K562 (cell line): ENCODE measurements around the gene ZNF516. TPM values are rescaled to one million over a fixed set of nuclear protein-coding genes. Genes with fewer than 3 reads are reported as not detected.

Experiments
- ATAC-seq: fragments of 200-7000 bp; cut with Tn5 transposase; 3 replicates; pipeline ENCODE4 v1.9.1; 2020; ENCODE audit warnings: moderate library complexity
- BruUV-seq: library from RNA; stranded (reverse); fragments of 400-500 nt; replicated peaks from 2 replicates; lab custom pipeline; 2021; lab: Mats Ljungman, UMichigan
- CTCF ChIA-PET: fragments of 300-600 bp; formaldehyde crosslinking; extraction: SDS; loops from one replicate; lab custom pipeline; 2021; ENCODE audit warnings: low intra/inter-chr PET ratio; lab: Yijun Ruan, JAX
- POLR2A ChIA-PET: fragments of 300-600, 350-650 bp; sonication (Branson Sonifier 250); formaldehyde crosslinking; extraction: SDS; loops from one replicate; lab custom pipeline; 2021; ENCODE audit warnings: antibody characterized with exemption, inconsistent platforms; lab: Yijun Ruan, JAX
- DNase-seq, 4 experiments: peaks; one replicate each; pipeline versions ENCODE4 v3.0.0 to v3.0.0-alpha.2; 2011 to 2018; ENCODE audit warnings: low spot score in 3 of 4, mixed read lengths in 3 of 4; ENCODE audit errors: extremely low read depth in 1 of 4
- FAIRE-seq: peaks from 2 replicates; lab custom pipeline; 2011; peaks lifted over from hg19 to GRCh38; lab: Jason Lieb, UNC
- H2AFZ ChIP-seq: 2 replicates; pipeline ENCODE4 v1.6.0; 2011; ENCODE audit warnings: low read depth, low read length, control low read depth, inconsistent platforms
- H3K27ac ChIP-seq: fragments of 200-600 bp; 3 replicates; pipeline ENCODE4 v1.8.0; 2011; ENCODE audit warnings: low read depth, mild to moderate bottlenecking, control low read depth, inconsistent platforms, low read length, moderate library complexity, mixed read lengths; ENCODE audit errors: extremely low read depth
- H3K27me3 ChIP-seq, 2 experiments: fragments of 300-600 bp in 1 of 2; 2 replicates in 1 of 2; 3 replicates in 1 of 2; pipeline versions ENCODE4 v1.6.0 to v1.8.0; 2011; ENCODE audit warnings: inconsistent platforms in 2 of 2, low read length in 2 of 2, mild to moderate bottlenecking in 1 of 2, mixed read lengths in 1 of 2, moderate library complexity in 1 of 2; ENCODE audit not compliant: control insufficient read depth in 2 of 2, insufficient read depth in 2 of 2
- H3K36me3 ChIP-seq: fragments of 300-600 bp; 3 replicates; pipeline ENCODE4 v1.8.0; 2011; ENCODE audit warnings: mild to moderate bottlenecking, low read length, inconsistent platforms; ENCODE audit not compliant: control insufficient read depth, insufficient read depth
- H3K4me1 ChIP-seq, 2 experiments: fragments of 200-600 bp in 1 of 2; replicated peaks in 1 of 2; 2 replicates in 1 of 2; 3 replicates in 1 of 2; pipeline versions ENCODE4 v1.5.1 to v1.8.0; 2011; ENCODE audit warnings: inconsistent platforms in 2 of 2, low read length in 2 of 2, mild to moderate bottlenecking in 1 of 2, mixed read lengths in 1 of 2, moderate library complexity in 1 of 2; ENCODE audit not compliant: control insufficient read depth in 2 of 2, insufficient read depth in 2 of 2
- H3K4me2 ChIP-seq: 2 replicates; pipeline ENCODE4 v1.6.1; 2011; ENCODE audit warnings: low read length, control low read depth, inconsistent platforms, mixed read lengths; ENCODE audit not compliant: insufficient read depth
- H3K4me3 ChIP-seq: fragments of 200-600 bp; sonication (generic), shearing (Covaris generic); 2 replicates; pipeline ENCODE4 v1.5.1; 2016; ENCODE audit warnings: control low read depth, inconsistent platforms
- H3K79me2 ChIP-seq: fragments of 200-600 bp; 3 replicates; pipeline ENCODE4 v1.8.0; 2011; ENCODE audit warnings: low read length, inconsistent platforms; ENCODE audit not compliant: control insufficient read depth, insufficient read depth
- H3K9ac ChIP-seq, 2 experiments: 2 replicates each; pipeline versions ENCODE4 v1.6.0 to v1.6.1; 2011; ENCODE audit warnings: low read depth in 2 of 2, low read length in 2 of 2, control low read depth in 1 of 2, inconsistent platforms in 1 of 2, mild to moderate bottlenecking in 1 of 2, mixed read lengths in 1 of 2; ENCODE audit not compliant: insufficient read depth in 1 of 2
- H3K9me1 ChIP-seq: one replicate; pipeline ENCODE4 v1.6.0; 2011; ENCODE audit warnings: inconsistent platforms, mild to moderate bottlenecking, low read length, moderate library complexity; ENCODE audit not compliant: control insufficient read depth, insufficient read depth
- H3K9me3 ChIP-seq: replicated peaks from 2 replicates; pipeline ENCODE4 v1.5.1; 2011; ENCODE audit warnings: low read depth, low read length, inconsistent platforms; ENCODE audit not compliant: control insufficient read depth, insufficient read depth
- H4K20me1 ChIP-seq: replicated peaks from 2 replicates; pipeline ENCODE4 v1.6.1; 2011; ENCODE audit warnings: low read length, inconsistent platforms, mixed read lengths; ENCODE audit not compliant: control insufficient read depth, insufficient read depth
- CBFA2T3 ChIP-seq: fragments of 450-650 bp; IDR thresholded peaks from 2 replicates; pipeline ENCODE4 v1.6.1; 2017
- CC2D1A ChIP-seq: fragments of 450-650 bp; IDR thresholded peaks from 2 replicates; pipeline ENCODE4 v1.6.1; 2017; ENCODE audit warnings: mild to moderate bottlenecking
- DPF2 ChIP-seq: fragments of 450-650 bp; IDR thresholded peaks from 2 replicates; pipeline ENCODE4 v1.6.1; 2016
- ETV1 ChIP-seq: fragments of 450-650 bp; conservative IDR thresholded peaks from 2 replicates; pipeline ENCODE4 v1.6.1; 2016; ENCODE audit warnings: missing genetic modification characterization, control low read depth, low read depth, missing compliant biosample characterization
- HDAC2 ChIP-seq: fragments of 450-650 bp; IDR thresholded peaks from 2 replicates; pipeline ENCODE4 v1.6.1; 2016; ENCODE audit warnings: mild to moderate bottlenecking
- NELFE ChIP-seq: IDR thresholded peaks from 2 replicates; pipeline ENCODE4 v1.6.1; 2011; ENCODE audit warnings: mild to moderate bottlenecking; ENCODE audit not compliant: insufficient read depth, insufficient read length
- NFE2 ChIP-seq: IDR thresholded peaks from 2 replicates; pipeline ENCODE4 v1.6.1; 2014; ENCODE audit warnings: antibody characterized with exemption, low read depth
- NFYB ChIP-seq: IDR thresholded peaks from 2 replicates; pipeline ENCODE4 v1.6.1; 2011; ENCODE audit warnings: mild to moderate bottlenecking, moderate library complexity; ENCODE audit not compliant: insufficient read length; ENCODE audit errors: extremely low read depth
- NR3C1 ChIP-seq: sonication (generic); formaldehyde crosslinking; IDR thresholded peaks from 2 replicates; pipeline ENCODE4 v1.8.1; 2022; ENCODE audit warnings: missing genetic modification reagents
- POLR2B ChIP-seq: fragments of 450-650 bp; IDR thresholded peaks from 2 replicates; pipeline ENCODE4 v1.6.1; 2018; ENCODE audit warnings: low read depth; ENCODE audit not compliant: partially characterized antibody
- SIRT6 ChIP-seq: IDR thresholded peaks from one replicate; pipeline ENCODE4 v1.6.1; 2012; ENCODE audit warnings: low read depth, mild to moderate bottlenecking, control low read depth, inconsistent platforms, low read length, moderate library complexity
- SNRNP70 ChIP-seq: fragments of 200-400 bp; formaldehyde crosslinking; optimal IDR thresholded peaks from 2 replicates; pipeline ENCODE3; 2017; ENCODE audit warnings: low read depth, low read length
- ZBTB1 ChIP-seq: sonication (generic); formaldehyde crosslinking; IDR thresholded peaks from 2 replicates; pipeline ENCODE4 v1.8.1; 2023; ENCODE audit warnings: missing genetic modification reagents, low read depth, mild to moderate bottlenecking, borderline replicate concordance
- ZKSCAN3 ChIP-seq: fragments of 250-450 bp; sonication (Bioruptor Pico); IDR thresholded peaks from 2 replicates; pipeline ENCODE4 v1.4.0; 2020
- ZNF140 ChIP-seq: fragments of 250-450 bp; sonication (Bioruptor Pico); IDR thresholded peaks from 2 replicates; pipeline ENCODE4 v1.8.0; 2021; ENCODE audit warnings: moderate library complexity, mild to moderate bottlenecking, inconsistent platforms
- ZNF3 ChIP-seq: fragments of 250-450 bp; sonication (Bioruptor Pico); IDR thresholded peaks from 2 replicates; pipeline ENCODE4 v1.5.0; 2021; ENCODE audit warnings: mild to moderate bottlenecking, moderate library complexity
- ZNF551 ChIP-seq: fragments of 250-450 bp; sonication (Bioruptor Pico); IDR thresholded peaks from 2 replicates; pipeline ENCODE4 v1.5.0; 2021; ENCODE audit warnings: mild to moderate bottlenecking, moderate library complexity
- ZNF561 ChIP-seq: fragments of 450-650 bp; formaldehyde crosslinking; conservative IDR thresholded peaks from 2 replicates; pipeline ENCODE4 v1.4.0; 2020; ENCODE audit warnings: mild to moderate bottlenecking, moderate library complexity
- WGBS: fragments of 100-300 bp; shearing (Covaris generic); methylation state at CpG from one replicate; pipeline ENCODE4 v1.1.6; 2016; ENCODE audit warnings: low coverage, mixed read lengths; ENCODE audit not compliant: insufficient coverage; ENCODE audit errors: missing lambda C conversion rate; 5-methylcytosine and 5-hydroxymethylcytosine counted together
- in situ Hi-C: fragments of 300-500 bp; cut with MboI; formaldehyde crosslinking; loops from 4 replicates; pipeline ENCODE4 v1.15.0; 2018; ENCODE audit warnings: inconsistent platforms, mixed read lengths
- intact Hi-C: fragments of 100-400 bp; cut with micrococcal nuclease; formaldehyde crosslinking; loops from 2 replicates; pipeline ENCODE4 v1.14.2; 2022
- polyA plus RNA-seq, 8 experiments: library from polyadenylated mRNA; depleted of rRNA in 4 of 8; stranded (reverse) in 5 of 8; unstranded in 3 of 8; fragments of >200 nt; fragmentation: Nextera tagmentation in 2 of 8; fragmentation: Illumina TruSeq in 1 of 8; extraction: Ambion mirVana in 2 of 8; extraction: Trizol in 1 of 8; gene quantifications; 2 replicates each; pipeline versions ENCODE4 v1.2.1 to v1.2.3, GENCODE V29; 2011 to 2014; ENCODE audit warnings: inconsistent platforms in 1 of 8, missing spikeins in 1 of 8
- total RNA-seq, 7 experiments: library from RNA; depleted of rRNA in 6 of 7; stranded (reverse); fragments of >200 nt in 6 of 7; fragmentation: Illumina TruSeq in 2 of 7; extraction: Trizol in 2 of 7; gene quantifications; 2 replicates each; pipeline versions ENCODE4 v1.2.1 to v1.2.3, GENCODE V29; 2011 to 2021; ENCODE audit warnings: low replicate concordance in 1 of 7
- TF ChIP-seq, protein P1 (sequence below): fragments of 250-450 bp; sonication (Bioruptor Pico); IDR thresholded peaks from 2 replicates; pipeline ENCODE4 v1.4.0; 2020

Gene ZNF516
- total and polyA plus RNA-seq, 9 of the 15 experiments (the other 6 are each of a cell fraction or from before 2014, with no cell fraction given): 0.04 to 0.20 (median 0.08) TPM; not detected in 3

DNA sequence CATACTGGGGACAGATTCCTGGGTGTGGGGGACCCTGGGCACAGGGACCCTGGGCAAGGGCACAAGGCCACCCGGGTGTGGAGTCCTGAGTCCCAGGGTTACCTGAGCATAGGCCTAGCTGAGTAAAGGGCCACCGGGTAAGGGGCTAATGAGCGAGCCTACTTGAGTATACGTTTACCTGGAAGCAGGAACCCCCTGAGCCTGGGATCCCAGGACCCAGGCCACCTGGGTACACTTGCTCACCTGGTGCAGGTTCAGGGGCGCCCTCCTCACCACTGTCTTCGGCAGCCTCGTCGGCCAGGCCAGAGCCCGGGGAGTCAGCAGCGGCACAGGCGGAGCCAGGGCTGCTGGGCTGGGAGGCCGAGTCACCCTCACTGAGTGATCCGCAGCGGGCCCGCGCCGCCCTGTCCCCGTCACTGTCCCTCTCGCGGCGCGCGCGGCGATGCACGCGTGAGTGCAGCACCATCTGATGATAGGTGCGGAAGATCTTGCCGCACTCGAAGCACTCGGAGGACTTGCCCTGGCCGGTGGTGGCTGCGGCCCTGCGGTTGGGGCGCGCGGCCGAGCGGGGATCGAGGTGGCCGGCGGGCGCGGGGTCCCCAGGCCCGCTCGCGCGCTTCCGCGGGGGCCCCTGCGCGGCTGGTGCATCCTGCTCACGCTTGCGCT, 53.9 kb downstream of the ZNF516 start:
- Histone ChIP-seq H2AFZ (no peak overlapping the region), H3K79me2 (no peaks in the 10 kb centered on the region), H3K4me2 (no peak overlapping the region), H3K4me3 (no peak overlapping the region), H3K9me3 (no peaks in the 10 kb centered on the region), H4K20me1 (no peaks in the 10 kb centered on the region), H3K27ac (no peak overlapping the region), H3K4me1 (no peaks in the 10 kb centered on the region; a peak in 1 of 5 replicates), H3K27me3 (peaks cover 0 to 34% of the 10 kb centered on the region in 2 experiments; a peak in 3 of 5 replicates), H3K9me1 (no peaks in the 10 kb centered on the region), H3K36me3 (no peaks in the 10 kb centered on the region), H3K9ac (no peak overlapping the region)
- no peak for ATAC-seq
- TF ChIP-seq POLR2B (no peak), HDAC2 (no peak), ZNF3 (CRISPR knock-in tag) (no peak), CC2D1A (no peak)
- intact Hi-C loops: no loop called here
- no peak for FAIRE-seq
- DNase-seq: no peak
- ChIA-PET POLR2A (no interaction called here), CTCF (no interaction called here)
- no TSS peak for BruUV-seq
- in situ Hi-C loops: no loop called here
- 17% methylated on average over 9 of the region's 54 CpGs for WGBS

GRCh38 chr18:76437910-76438309, 57.1 kb downstream of the ZNF516 start:
- POLR2A ChIA-PET: no interaction called here
- intact Hi-C loops: no loop called here
- Histone ChIP-seq H3K9me3 (no peaks in the 10 kb centered on the region), H3K27ac (no peak overlapping the region), H3K9ac (no peak overlapping the region), H2AFZ (no peak overlapping the region), H3K27me3 (peaks cover 0 to 39% of the 10 kb centered on the region in 2 experiments; a peak in 3 of 5 replicates), H3K4me2 (no peak overlapping the region), H3K79me2 (no peaks in the 10 kb centered on the region), H3K4me1 (no peaks in the 10 kb centered on the region; a peak in 1 of 5 replicates), H4K20me1 (no peaks in the 10 kb centered on the region), H3K4me3 (no peak overlapping the region), H3K9me1 (no peaks in the 10 kb centered on the region), H3K36me3 (no peaks in the 10 kb centered on the region)
- no TSS peak for BruUV-seq
- WGBS: 0% methylated on average over 8 of the region's 8 CpGs
- CTCF ChIA-PET: no interaction called here
- no peak for FAIRE-seq
- ATAC-seq: no peak
- in situ Hi-C loops: no loop called here
- no peak for DNase-seq
- TF ChIP-seq ZKSCAN3 (no peak), SIRT6 (no peak), DPF2 (no peak), NFYB (no peak), ZNF140 (CRISPR knock-in tag) (no peak), NELFE (no peak), ZNF551 (CRISPR knock-in tag) (no peak), CBFA2T3 (no peak), ZBTB1 (CRISPR knock-in tag) (no peak), ZNF561 (CRISPR knock-in tag) (no peak), NR3C1 (CRISPR knock-in tag) (no peak), NFE2 (no peak), SNRNP70 (no peak), ETV1 (tag) (no peak)
- TF ChIP-seq, protein P1, sequence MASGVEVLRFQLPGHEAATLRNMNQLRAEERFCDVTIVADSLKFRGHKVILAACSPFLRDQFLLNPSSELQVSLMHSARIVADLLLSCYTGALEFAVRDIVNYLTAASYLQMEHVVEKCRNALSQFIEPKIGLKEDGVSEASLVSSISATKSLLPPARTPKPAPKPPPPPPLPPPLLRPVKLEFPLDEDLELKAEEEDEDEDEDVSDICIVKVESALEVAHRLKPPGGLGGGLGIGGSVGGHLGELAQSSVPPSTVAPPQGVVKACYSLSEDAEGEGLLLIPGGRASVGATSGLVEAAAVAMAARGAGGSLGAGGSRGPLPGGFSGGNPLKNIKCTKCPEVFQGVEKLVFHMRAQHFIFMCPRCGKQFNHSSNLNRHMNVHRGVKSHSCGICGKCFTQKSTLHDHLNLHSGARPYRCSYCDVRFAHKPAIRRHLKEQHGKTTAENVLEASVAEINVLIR (CRISPR knock-in tag): no peak
